Vagina (tissue), 2 donors: ENCODE results near the gene MMP7. TPM values are rescaled to one million over a fixed set of nuclear protein-coding genes. Genes with fewer than 3 reads are reported as not detected.
A peak's percentile ranks its signal among the peaks of the same experiment; 100 is the strongest.

Source experiments
- DNase-seq, 2 donors: peaks; one replicate each; pipeline ENCODE4 v3.0.0-alpha.2; 2017; ENCODE audit errors: extremely low spot score in 2 of 2
- H3K27ac ChIP-seq: fragments of 200-600 bp; sonication (generic); one replicate; pipeline ENCODE4 v1.5.1; 2019
- H3K27me3 ChIP-seq: fragments of 200-600 bp; sonication (generic); one replicate; pipeline ENCODE4 v1.5.1; 2019
- H3K36me3 ChIP-seq, 2 donors: fragments of 200-600 bp; sonication (generic); one replicate each; pipeline ENCODE4 v1.5.1; 2017 to 2019
- H3K4me1 ChIP-seq: fragments of 200-600 bp; sonication (generic); one replicate; pipeline ENCODE4 v1.5.1; 2019
- H3K4me3 ChIP-seq, 2 donors: fragments of 200-600 bp; sonication (generic); 1 replicate in 1 of 2; 2 replicates in 1 of 2; pipeline ENCODE4 v1.5.1; 2016 to 2019
- H3K9me3 ChIP-seq: fragments of 200-600 bp; sonication (generic); one replicate; pipeline ENCODE4 v1.5.1; 2019
- POLR2A ChIP-seq, 2 donors: fragments of 450-650 bp; IDR thresholded peaks; one replicate each; pipeline ENCODE4 v1.6.1; 2017; ENCODE audit warnings: antibody characterized with exemption in 2 of 2, mild to moderate bottlenecking in 2 of 2, moderate library complexity in 2 of 2
- POLR2AphosphoS5 ChIP-seq, 2 donors: sonication (generic); formaldehyde crosslinking; IDR thresholded peaks; one replicate each; pipeline ENCODE4 v1.9.0; 2017; ENCODE audit warnings: antibody characterized with exemption in 2 of 2, mild to moderate bottlenecking in 2 of 2, low read depth in 1 of 2; ENCODE audit not compliant: insufficient read depth in 1 of 2
- intact Hi-C: fragments of 100-400 bp; cut with DNase I; formaldehyde crosslinking; loops from one replicate; pipeline ENCODE4 v1.15.1; 2023
- total RNA-seq: library from RNA; depleted of rRNA; stranded (reverse); fragments of >200 nt; gene quantifications from one replicate; pipeline ENCODE4 v1.2.3, GENCODE V29; 2016
- TF ChIP-seq, protein P1 (sequence below), 3 experiments: fragments of 450-650 bp in 2 of 3; fragments of 200-600 bp in 1 of 3; sonication (generic) in 1 of 3; IDR thresholded peaks; one replicate each; pipeline ENCODE4 v1.5.1; 2017 to 2019; ENCODE audit warnings: antibody characterized with exemption in 3 of 3, mild to moderate bottlenecking in 2 of 3, moderate library complexity in 2 of 3

MMP7 gene
- total RNA-seq, 1 donor from 2014 or later = 6.9 TPM

DNA sequence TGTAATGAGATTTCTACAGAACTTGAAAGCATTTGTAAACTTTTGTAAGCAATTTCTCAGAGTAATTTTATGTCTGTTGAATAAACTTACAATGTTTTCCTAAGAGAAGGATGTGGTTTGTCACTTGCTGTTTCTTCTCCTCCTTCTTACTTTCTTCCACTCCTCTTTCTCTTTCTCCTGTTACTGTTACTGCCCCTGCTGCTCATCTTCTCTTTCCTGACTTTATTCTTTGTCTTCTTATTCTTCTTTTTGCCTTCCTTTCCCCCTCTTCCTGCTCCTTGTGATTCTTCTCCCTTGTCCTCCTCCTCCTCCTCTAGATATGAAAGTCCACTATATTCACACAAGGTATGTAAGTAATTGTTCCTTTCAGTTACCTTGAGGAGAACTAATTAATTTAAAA lies 31.1 kb upstream of the MMP7 start:
- no peaks in the 10 kb centered on the region for H3K36me3 ChIP-seq
- intact Hi-C loops = no loop called here
- TF ChIP-seq POLR2AphosphoS5 (IDR thresholded peaks at IDR 0.05; ENCODE audit: insufficient read depth in 1 of 2, low read depth in 1 of 2) = no peak
- TF ChIP-seq, protein P1, sequence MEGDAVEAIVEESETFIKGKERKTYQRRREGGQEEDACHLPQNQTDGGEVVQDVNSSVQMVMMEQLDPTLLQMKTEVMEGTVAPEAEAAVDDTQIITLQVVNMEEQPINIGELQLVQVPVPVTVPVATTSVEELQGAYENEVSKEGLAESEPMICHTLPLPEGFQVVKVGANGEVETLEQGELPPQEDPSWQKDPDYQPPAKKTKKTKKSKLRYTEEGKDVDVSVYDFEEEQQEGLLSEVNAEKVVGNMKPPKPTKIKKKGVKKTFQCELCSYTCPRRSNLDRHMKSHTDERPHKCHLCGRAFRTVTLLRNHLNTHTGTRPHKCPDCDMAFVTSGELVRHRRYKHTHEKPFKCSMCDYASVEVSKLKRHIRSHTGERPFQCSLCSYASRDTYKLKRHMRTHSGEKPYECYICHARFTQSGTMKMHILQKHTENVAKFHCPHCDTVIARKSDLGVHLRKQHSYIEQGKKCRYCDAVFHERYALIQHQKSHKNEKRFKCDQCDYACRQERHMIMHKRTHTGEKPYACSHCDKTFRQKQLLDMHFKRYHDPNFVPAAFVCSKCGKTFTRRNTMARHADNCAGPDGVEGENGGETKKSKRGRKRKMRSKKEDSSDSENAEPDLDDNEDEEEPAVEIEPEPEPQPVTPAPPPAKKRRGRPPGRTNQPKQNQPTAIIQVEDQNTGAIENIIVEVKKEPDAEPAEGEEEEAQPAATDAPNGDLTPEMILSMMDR (IDR thresholded peaks at IDR 0.05) = no peak
- no peaks in the 10 kb centered on the region for H3K9me3 ChIP-seq
- H3K27me3 ChIP-seq = no peaks in the 10 kb centered on the region
- H3K4me1 ChIP-seq = peaks cover 22% of the 10 kb centered on the region
- no peak overlapping the region for H3K4me3 ChIP-seq
- H3K27ac ChIP-seq = peak overlapping the region; percentile 61
- no peak for DNase-seq

DNA sequence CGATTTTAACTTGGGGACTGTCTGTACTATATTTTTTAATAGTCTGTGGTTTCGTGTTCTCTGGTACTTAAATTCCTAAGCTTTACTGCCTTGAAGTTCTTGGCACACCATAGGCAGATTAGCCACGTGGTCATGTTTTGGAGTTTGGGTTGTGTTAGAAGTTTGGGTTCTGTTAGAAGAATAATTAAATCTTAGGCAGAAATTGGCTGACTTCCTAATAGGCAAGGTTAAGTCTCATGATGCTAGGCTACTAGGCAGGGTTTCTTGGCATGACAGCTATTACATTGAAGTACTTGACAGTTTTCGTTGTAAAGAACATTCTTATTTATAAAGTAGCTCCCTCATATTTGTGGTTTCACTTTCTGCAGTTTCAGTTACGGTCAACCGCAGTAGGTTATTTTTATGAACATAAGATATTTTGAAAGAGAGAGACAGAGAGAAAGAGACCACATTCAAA lies 30.0 kb upstream of the MMP7 start:
- Histone ChIP-seq H3K27me3 (no peaks in the 10 kb centered on the region), H3K36me3 (no peaks in the 10 kb centered on the region), H3K9me3 (no peaks in the 10 kb centered on the region), H3K4me3 (peak overlapping the region; percentile 29 to 39), H3K27ac (peak overlapping the region; percentile 61), H3K4me1 (peaks cover 22% of the 10 kb centered on the region)
- DNase-seq = no peak
- TF ChIP-seq, protein P1 (IDR thresholded peaks at IDR 0.05) = no peak
- peak in 1 of 2 donors; percentile 96 for TF ChIP-seq POLR2AphosphoS5 (IDR thresholded peaks at IDR 0.05; ENCODE audit: insufficient read depth in 1 of 2, low read depth in 1 of 2)
- intact Hi-C loops = no loop called here

DNA sequence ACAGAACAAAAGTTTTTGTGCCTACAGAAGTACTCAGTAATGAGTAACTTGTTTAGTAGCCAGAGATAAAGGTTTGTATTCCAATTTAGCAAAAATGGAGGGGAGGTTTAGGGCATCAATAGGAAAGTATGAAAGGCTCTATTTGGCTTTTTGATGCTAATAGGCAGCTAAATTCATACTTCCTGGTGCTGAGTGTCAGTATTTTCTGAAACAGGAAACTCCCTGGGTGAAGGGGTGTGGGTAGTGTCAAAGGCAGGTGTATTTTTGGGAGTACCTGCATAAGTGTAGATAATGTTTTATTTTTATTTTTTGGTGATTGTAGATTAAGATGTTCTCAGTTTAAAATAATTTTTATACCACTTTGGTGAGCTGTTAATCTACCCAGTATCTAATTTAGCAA lies 29.3 kb upstream of the MMP7 start:
- H3K27ac ChIP-seq = peak overlapping the region; percentile 61
- H3K36me3 ChIP-seq = no peaks in the 10 kb centered on the region
- H3K27me3 ChIP-seq = no peaks in the 10 kb centered on the region
- no peak overlapping the region for H3K4me3 ChIP-seq
- no peak for DNase-seq
- H3K4me1 ChIP-seq = peaks cover 22% of the 10 kb centered on the region
- no peaks in the 10 kb centered on the region for H3K9me3 ChIP-seq
- intact Hi-C loops = no loop called here
- TF ChIP-seq POLR2A (IDR thresholded peaks at IDR 0.05) = no peak
- TF ChIP-seq POLR2AphosphoS5 (IDR thresholded peaks at IDR 0.05; ENCODE audit: insufficient read depth in 1 of 2, low read depth in 1 of 2) = no peak
- TF ChIP-seq, protein P1 (IDR thresholded peaks at IDR 0.05) = no peak

DNA sequence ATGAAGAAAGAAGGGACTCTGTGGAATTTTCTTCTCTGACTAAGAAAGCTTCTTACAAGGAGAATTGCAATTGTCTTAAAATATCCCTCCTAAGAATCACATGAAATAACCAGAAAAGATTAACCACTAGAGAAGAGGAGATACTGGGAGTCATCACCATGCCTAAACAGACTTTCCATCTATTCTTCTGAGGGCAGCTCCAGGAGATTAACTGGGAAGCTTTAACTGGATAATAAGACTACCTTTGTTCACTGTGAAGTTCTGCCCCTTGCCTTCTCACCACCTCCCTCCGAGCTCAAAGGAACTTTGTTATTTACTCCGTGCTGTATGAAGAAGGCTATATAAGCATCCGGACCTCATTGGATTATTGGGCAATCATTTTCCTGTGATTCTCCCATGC lies 24.5 kb upstream of the MMP7 start:
- TF ChIP-seq, protein P1 (IDR thresholded peaks at IDR 0.05) = no peak
- TF ChIP-seq POLR2A (IDR thresholded peaks at IDR 0.05) (no peak), POLR2AphosphoS5 (IDR thresholded peaks at IDR 0.05; ENCODE audit: insufficient read depth in 1 of 2, low read depth in 1 of 2) (no peak)
- H3K4me1 ChIP-seq = peaks cover 10% of the 10 kb centered on the region
- H3K27ac ChIP-seq = no peak overlapping the region
- H3K4me3 ChIP-seq = no peak overlapping the region
- intact Hi-C loops = no loop called here
- no peak for DNase-seq
- H3K9me3 ChIP-seq = no peaks in the 10 kb centered on the region
- H3K36me3 ChIP-seq = no peaks in the 10 kb centered on the region
- H3K27me3 ChIP-seq = no peaks in the 10 kb centered on the region

DNA sequence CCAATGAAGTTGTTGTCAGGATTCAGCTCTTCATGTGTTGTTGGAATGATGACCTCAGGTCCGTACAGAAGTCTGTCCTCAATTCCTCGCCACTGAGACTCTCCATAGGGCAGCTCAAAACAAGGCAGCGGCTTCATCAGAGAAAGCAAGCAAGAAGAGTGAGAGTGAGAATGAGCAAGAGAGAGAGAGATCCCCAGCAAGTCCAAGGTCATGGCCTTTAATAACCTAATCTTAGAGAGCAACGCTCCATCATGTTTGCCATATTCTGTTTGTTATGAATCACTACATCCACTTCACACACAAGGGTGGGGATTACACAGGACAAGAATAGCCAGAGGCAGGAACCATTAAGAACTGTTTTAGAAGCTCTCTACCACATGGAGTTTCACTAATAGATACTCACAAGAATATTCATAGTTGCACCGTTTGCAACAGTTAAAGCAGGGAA lies 23.3 kb upstream of the MMP7 start:
- intact Hi-C loops = no loop called here
- H3K4me1 ChIP-seq = no peaks in the 10 kb centered on the region
- H3K27ac ChIP-seq = no peak overlapping the region
- no peak overlapping the region for H3K4me3 ChIP-seq
- no peaks in the 10 kb centered on the region for H3K36me3 ChIP-seq
- TF ChIP-seq, protein P1 (IDR thresholded peaks at IDR 0.05) = no peak
- peak in 1 of 2 donors; percentile 69 for TF ChIP-seq POLR2AphosphoS5 (IDR thresholded peaks at IDR 0.05; ENCODE audit: insufficient read depth in 1 of 2, low read depth in 1 of 2)
- no peak for TF ChIP-seq POLR2A (IDR thresholded peaks at IDR 0.05)
- no peaks in the 10 kb centered on the region for H3K27me3 ChIP-seq
- no peak for DNase-seq
- no peaks in the 10 kb centered on the region for H3K9me3 ChIP-seq
